Mesothelial cell of epicardium (in vitro differentiated cells): Measurements from ENCODE around the gene FOXL1. TPM values are rescaled to one million over a fixed set of nuclear protein-coding genes. Genes with fewer than 3 reads are reported as not detected.

ENCODE experiments used
- DNase-seq, 2 experiments: peaks; one replicate each; pipeline ENCODE4 v3.0.0; 2021; ENCODE audit warnings: low spot score in 2 of 2; ENCODE audit not compliant: unreplicated experiment in 2 of 2
- H3K27ac Mint-ChIP-seq: 2 replicates; pipeline ENCODE4 v1.8.0; 2021; ENCODE audit warnings: mixed read lengths
- H3K27me3 Mint-ChIP-seq: 2 replicates; pipeline ENCODE4 v1.8.0; 2021; ENCODE audit warnings: low read depth, mixed read lengths
- H3K36me3 Mint-ChIP-seq: 2 replicates; pipeline ENCODE4 v1.8.0; 2021; ENCODE audit warnings: mixed read lengths
- H3K4me1 Mint-ChIP-seq: 2 replicates; pipeline ENCODE4 v1.8.0; 2021; ENCODE audit warnings: mixed read lengths
- H3K4me3 Mint-ChIP-seq: 2 replicates; pipeline ENCODE4 v1.8.0; 2021; ENCODE audit warnings: mild to moderate bottlenecking, moderate library complexity, mixed read lengths
- H3K9me3 Mint-ChIP-seq: 2 replicates; pipeline ENCODE4 v1.8.0; 2021; ENCODE audit warnings: mixed read lengths
- CTCF ChIP-seq: fragments of 200-600 bp; sonication (generic); IDR thresholded peaks from one replicate; pipeline ENCODE4 v1.5.0; 2021; ENCODE audit warnings: antibody characterized with exemption; ENCODE audit not compliant: unreplicated experiment
- total RNA-seq: library from RNA; stranded (reverse); gene quantifications from 3 replicates; pipeline ENCODE4 v1.2.1, GENCODE V29; 2021

FOXL1 gene
- total RNA-seq, 1 donor from 2014 or later, result 2.5 TPM

- Mint-ChIP-seq H3K4me3 (no peak overlapping the region), H3K9me3 (peaks cover 4% of the 10 kb centered on the region), H3K27me3 (peaks cover 2% of the 10 kb centered on the region), H3K4me1 (peaks cover 29% of the 10 kb centered on the region), H3K27ac (no peak overlapping the region), H3K36me3 (no peaks in the 10 kb centered on the region)
- TF ChIP-seq CTCF, result no peak
- no peak for DNase-seq
These were observed 53.1 kb downstream of the FOXL1 start for GRCh38 chr16:86631444-86631843.

Other genes starting within 250 kb of the FOXL1 start
- gene FOXF1, start 68.0 kb upstream of the FOXL1 start, total RNA-seq, result 1.9 to 2.6 TPM (median 1.9 TPM) in 3 replicates
- gene MTHFSD, start 23.3 kb upstream of the FOXL1 start, total RNA-seq, result 21.0 to 27.4 TPM (median 23.1 TPM) in 3 replicates
- 10.4 to 12.3 TPM (median 11.7 TPM) in 3 replicates for gene FOXC2, start 11.7 kb upstream of the FOXL1 start, total RNA-seq